GM18508 (cell line): ENCODE results near the gene UTP11.

ENCODE experiments used
- ATAC-seq: cut with Tn5 transposase; IDR thresholded peaks from one replicate; pipeline ENCODE4 v1.9.1; 2021; ENCODE audit warnings: moderate number of reproducible peaks; ENCODE audit not compliant: insufficient read depth, unreplicated experiment

Gene UTP11

GRCh38 chr1:38044221-38045215, 32.0 kb downstream of the UTP11 start:
- ATAC-seq = no peak

GRCh38 chr1:38045401-38046332, 33.1 kb downstream of the UTP11 start:
- ATAC-seq = no peak

GRCh38 chr1:38046333-38046883, 33.9 kb downstream of the UTP11 start, which contains the start of gene POU3F1:
Gene POU3F1 (minus strand): TSS chr1:38046793. CDS start chr1:38046743, 50 bp downstream.
- no peak for ATAC-seq

- no peak for ATAC-seq
Observed at GRCh38 chr1:38046884-38047602, 34.5 kb downstream of the UTP11 start.

- ATAC-seq = no peak
Observed at GRCh38 chr1:38047603-38048141, 35.1 kb downstream of the UTP11 start.

- ATAC-seq = no peak
Observed at GRCh38 chr1:38050397-38051078, 38.0 kb downstream of the UTP11 start.

GRCh38 chr1:38051079-38051543, 38.6 kb downstream of the UTP11 start:
- ATAC-seq = no peak

- no peak for ATAC-seq
Observed at GRCh38 chr1:38052750-38053415, 40.3 kb downstream of the UTP11 start.

GRCh38 chr1:38053416-38054091, 41.0 kb downstream of the UTP11 start:
- no peak for ATAC-seq

- ATAC-seq = no peak
Observed at GRCh38 chr1:38055398-38055797, 42.9 kb downstream of the UTP11 start.

GRCh38 chr1:38055965-38056364, 43.4 kb downstream of the UTP11 start:
- ATAC-seq = no peak

GRCh38 chr1:38059635-38060250, 47.2 kb downstream of the UTP11 start:
- ATAC-seq = no peak

- no peak for ATAC-seq
Observed at GRCh38 chr1:38060498-38060897, 48.0 kb downstream of the UTP11 start.

- ATAC-seq = no peak
Observed at GRCh38 chr1:38061290-38061689, 48.8 kb downstream of the UTP11 start.

- ATAC-seq = peak; percentile 40
Observed at GRCh38 chr1:38061883-38062328, 49.4 kb downstream of the UTP11 start.

- no peak for ATAC-seq
Observed at GRCh38 chr1:38062361-38063288, 50.1 kb downstream of the UTP11 start.
